Mesenchymal stem cell (in vitro differentiated cells and primary cell): ENCODE data around the gene TMC4.

Experiments
- DNase-seq: peaks from one replicate; pipeline ENCODE4 v3.0.0-alpha.2; 2013
- H2AFZ ChIP-seq: one replicate; pipeline ENCODE4 v1.6.1; 2013; ENCODE audit warnings: low read depth, mild to moderate bottlenecking, control low read depth, inconsistent platforms, low read length, moderate library complexity
- H2AK5ac ChIP-seq: 2 replicates; pipeline ENCODE4 v1.6.1; 2013; ENCODE audit warnings: low read length, moderate library complexity, mild to moderate bottlenecking, inconsistent platforms; ENCODE audit not compliant: severe bottlenecking
- H2BK120ac ChIP-seq: one replicate; pipeline ENCODE4 v1.6.1; 2013; ENCODE audit warnings: low read depth, mild to moderate bottlenecking, inconsistent platforms, low read length, moderate library complexity
- H2BK12ac ChIP-seq, 2 experiments: one replicate each; pipeline ENCODE4 v1.6.1; 2013; ENCODE audit warnings: inconsistent platforms in 2 of 2, low read length in 2 of 2, mild to moderate bottlenecking in 2 of 2, moderate library complexity in 2 of 2, control low read depth in 1 of 2
- H2BK15ac ChIP-seq: one replicate; pipeline ENCODE4 v1.6.1; 2013; ENCODE audit warnings: mild to moderate bottlenecking, low read depth, inconsistent platforms; ENCODE audit not compliant: poor library complexity, severe bottlenecking
- H2BK5ac ChIP-seq: 2 replicates; pipeline ENCODE4 v1.6.1; 2013; ENCODE audit warnings: low read depth, mild to moderate bottlenecking, low read length, control low read depth, inconsistent platforms; ENCODE audit not compliant: poor library complexity, severe bottlenecking
- H3K14ac ChIP-seq, 2 experiments: one replicate each; pipeline ENCODE4 v1.6.1; 2013; ENCODE audit warnings: inconsistent platforms in 2 of 2, low read length in 2 of 2, control low read depth in 1 of 2, mild to moderate bottlenecking in 1 of 2, moderate library complexity in 1 of 2
- H3K18ac ChIP-seq, 2 experiments: one replicate each; pipeline ENCODE4 v1.6.1; 2013; ENCODE audit warnings: inconsistent platforms in 2 of 2, low read length in 2 of 2, control low read depth in 1 of 2, low read depth in 1 of 2, mild to moderate bottlenecking in 1 of 2
- H3K23ac ChIP-seq, 2 experiments: one replicate each; pipeline ENCODE4 v1.6.1; 2013; ENCODE audit warnings: inconsistent platforms in 2 of 2, low read length in 2 of 2, mild to moderate bottlenecking in 2 of 2, moderate library complexity in 2 of 2, control low read depth in 1 of 2
- H3K27ac ChIP-seq: 2 replicates; pipeline ENCODE4 v1.5.1; 2013; ENCODE audit warnings: mild to moderate bottlenecking, moderate library complexity, low read length, control low read depth, inconsistent platforms; ENCODE audit not compliant: poor library complexity, severe bottlenecking
- H3K27me3 ChIP-seq, 2 experiments: 2 replicates each; pipeline versions ENCODE4 v1.6.1 to v1.7.0; 2013; ENCODE audit warnings: low read length in 2 of 2, mild to moderate bottlenecking in 2 of 2, moderate library complexity in 2 of 2, control low read depth in 1 of 2, inconsistent platforms in 1 of 2; ENCODE audit not compliant: control insufficient read depth in 1 of 2, insufficient read depth in 1 of 2
- H3K36me3 ChIP-seq, 2 experiments: 2 replicates each; pipeline versions ENCODE4 v1.6.1 to v1.7.0; 2013; ENCODE audit warnings: low read length in 2 of 2, control low read depth in 1 of 2, inconsistent platforms in 1 of 2, low read depth in 1 of 2, mild to moderate bottlenecking in 1 of 2; ENCODE audit not compliant: insufficient read depth in 2 of 2, control insufficient read depth in 1 of 2
- H3K4ac ChIP-seq, 2 experiments: one replicate each; pipeline ENCODE4 v1.6.1; 2013; ENCODE audit warnings: inconsistent platforms in 2 of 2, low read length in 2 of 2, mild to moderate bottlenecking in 2 of 2, moderate library complexity in 2 of 2, control low read depth in 1 of 2, low read depth in 1 of 2
- H3K4me1 ChIP-seq: 2 replicates; pipeline ENCODE4 v1.6.1; 2013; ENCODE audit warnings: low read depth, low read length, control low read depth; ENCODE audit not compliant: control insufficient read depth, insufficient read depth
- H3K4me2 ChIP-seq: 2 replicates; pipeline ENCODE4 v1.6.1; 2013; ENCODE audit warnings: low read length, mild to moderate bottlenecking, inconsistent platforms; ENCODE audit not compliant: poor library complexity, severe bottlenecking
- H3K4me3 ChIP-seq, 2 experiments: 2 replicates each; pipeline versions ENCODE4 v1.5.1 to v1.7.0; 2013; ENCODE audit warnings: low read length in 2 of 2, mild to moderate bottlenecking in 2 of 2, control low read depth in 1 of 2, low read depth in 1 of 2; ENCODE audit not compliant: insufficient read depth in 1 of 2
- H3K79me1 ChIP-seq: replicated peaks from 2 replicates; pipeline ENCODE4 v1.6.1; 2013; ENCODE audit warnings: mild to moderate bottlenecking, control low read depth, low read length, inconsistent platforms; ENCODE audit not compliant: poor library complexity, severe bottlenecking
- H3K9ac ChIP-seq: 2 replicates; pipeline ENCODE4 v1.7.0; 2013; ENCODE audit warnings: mild to moderate bottlenecking, low read length, moderate library complexity
- H3K9me3 ChIP-seq: 2 replicates; pipeline ENCODE4 v1.7.0; 2013; ENCODE audit warnings: mild to moderate bottlenecking, low read length; ENCODE audit not compliant: control insufficient read depth
- H4K8ac ChIP-seq: one replicate; pipeline ENCODE4 v1.6.1; 2013; ENCODE audit warnings: inconsistent platforms, mild to moderate bottlenecking, low read length, moderate library complexity
- H4K91ac ChIP-seq: one replicate; pipeline ENCODE4 v1.6.1; 2013; ENCODE audit warnings: mild to moderate bottlenecking, low read length, inconsistent platforms
- WGBS: methylation state at CpG from one replicate; pipeline ENCODE4 v1.1.7; 2013; ENCODE audit warnings: mixed read lengths; 5-methylcytosine and 5-hydroxymethylcytosine counted together

Gene TMC4

GRCh38 chr19:54124393-54124792 is 48.6 kb downstream of the TMC4 start:
- Histone ChIP-seq H2BK120ac (no peak overlapping the region), H3K9me3 (no peaks in the 10 kb centered on the region), H3K23ac (no peak overlapping the region), H3K27ac (no peak overlapping the region), H3K4me3 (no peak overlapping the region), H3K18ac (no peak overlapping the region), H4K91ac (no peak overlapping the region), H3K36me3 (peaks cover 86 to 100% of the 10 kb centered on the region in 2 experiments), H2BK15ac (no peak overlapping the region), H2BK5ac (no peak overlapping the region), H3K4me2 (no peak overlapping the region), H3K79me1 (peaks cover 22% of the 10 kb centered on the region), H4K8ac (no peak overlapping the region), H2AFZ (no peak overlapping the region), H2BK12ac (no peak overlapping the region), H3K4me1 (no peaks in the 10 kb centered on the region), H3K27me3 (no peaks in the 10 kb centered on the region), H3K9ac (no peak overlapping the region), H3K14ac (no peak overlapping the region), H2AK5ac (no peak overlapping the region), H3K4ac (no peak overlapping the region)
- no peak for DNase-seq
- 98% methylated on average over 19 of the region's 19 CpGs for WGBS

DNA sequence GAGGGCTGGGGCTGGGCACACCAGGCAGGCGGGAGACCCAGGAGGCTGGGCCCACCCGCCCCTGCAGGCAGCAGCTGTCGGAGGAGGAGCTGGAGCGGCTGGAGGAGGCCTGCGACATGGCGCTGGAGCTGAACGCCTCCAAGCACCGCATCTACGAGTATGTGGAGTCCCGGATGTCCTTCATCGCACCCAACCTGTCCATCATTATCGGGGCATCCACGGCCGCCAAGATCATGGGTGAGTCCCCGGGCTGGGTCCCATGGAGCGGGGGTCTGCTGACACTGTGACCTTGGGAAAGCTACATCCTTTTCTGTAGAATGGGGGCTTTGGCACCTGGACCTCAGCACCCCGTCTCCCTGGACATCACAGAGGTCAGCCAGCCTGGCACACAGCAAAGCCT is 49.3 kb downstream of the TMC4 start:
- Histone ChIP-seq H3K4me1 (no peaks in the 10 kb centered on the region), H2BK120ac (no peak overlapping the region), H2BK15ac (no peak overlapping the region), H3K27ac (no peak overlapping the region), H4K91ac (no peak overlapping the region), H3K4me2 (no peak overlapping the region), H3K14ac (no peak overlapping the region), H2BK5ac (no peak overlapping the region), H3K23ac (no peak overlapping the region), H3K4ac (no peak overlapping the region), H3K36me3 (peaks cover 85 to 94% of the 10 kb centered on the region in 2 experiments), H2BK12ac (no peak overlapping the region), H3K18ac (no peak overlapping the region), H4K8ac (no peak overlapping the region), H3K79me1 (peaks cover 22% of the 10 kb centered on the region), H3K27me3 (no peaks in the 10 kb centered on the region), H3K4me3 (no peak overlapping the region), H2AK5ac (no peak overlapping the region), H3K9ac (no peak overlapping the region), H2AFZ (no peak overlapping the region), H3K9me3 (no peaks in the 10 kb centered on the region)
- DNase-seq = no peak
- WGBS = 97% methylated on average over 17 of the region's 17 CpGs

- H3K9ac ChIP-seq = no peak overlapping the region
- no peak overlapping the region for H2BK15ac ChIP-seq
- H2BK120ac ChIP-seq = no peak overlapping the region
- peaks cover 39% of the 10 kb centered on the region for H3K79me1 ChIP-seq
- H2AK5ac ChIP-seq = no peak overlapping the region
- H3K36me3 ChIP-seq = peaks cover 77 to 78% of the 10 kb centered on the region in 2 experiments
- H3K4me1 ChIP-seq = peaks cover 7% of the 10 kb centered on the region
- H2BK12ac ChIP-seq = no peak overlapping the region
- no peak overlapping the region for H2AFZ ChIP-seq
- H3K4me2 ChIP-seq = no peak overlapping the region
- no peak overlapping the region for H3K14ac ChIP-seq
- H3K4me3 ChIP-seq = no peak overlapping the region
- no peak overlapping the region for H3K23ac ChIP-seq
- H4K8ac ChIP-seq = no peak overlapping the region
- H2BK5ac ChIP-seq = no peak overlapping the region
- H3K18ac ChIP-seq = no peak overlapping the region
- 98% methylated on average over 10 of the region's 10 CpGs for WGBS
- no peaks in the 10 kb centered on the region for H3K9me3 ChIP-seq
- no peak overlapping the region for H3K4ac ChIP-seq
- H4K91ac ChIP-seq = no peak overlapping the region
- H3K27ac ChIP-seq = no peak overlapping the region
- DNase-seq = no peak
- H3K27me3 ChIP-seq = no peaks in the 10 kb centered on the region
Observed at GRCh38 chr19:54121259-54121658, 51.7 kb downstream of the TMC4 start.

- Histone ChIP-seq H2AFZ (peak within 1 kb of the TSS; percentile 74), H3K4me2 (peak within 1 kb of the TSS; percentile 93), H4K8ac (peak within 1 kb of the TSS; percentile 93), H2BK12ac (peak within 1 kb of the TSS; percentile 20 to 79), H3K4ac (peak within 1 kb of the TSS; percentile 66 to 82), H3K27me3 (no peaks in the 10 kb centered on the region), H2BK5ac (peak within 1 kb of the TSS; percentile 92), H3K18ac (peak within 1 kb of the TSS; percentile 95 to 96), H3K9me3 (no peaks in the 10 kb centered on the region), H3K79me1 (peaks cover 47% of the 10 kb centered on the region), H3K23ac (no peak within 1 kb of the TSS), H3K4me3 (peak within 1 kb of the TSS; percentile 71 to 92), H3K36me3 (peaks cover 33 to 35% of the 10 kb centered on the region in 2 experiments), H2BK15ac (peak within 1 kb of the TSS; percentile 29), H3K4me1 (peaks cover 17% of the 10 kb centered on the region), H3K27ac (peak within 1 kb of the TSS; percentile 88), H3K14ac (peak within 1 kb of the TSS in 1 of 2 experiments; percentile 89), H3K9ac (peak within 1 kb of the TSS; percentile 93), H2BK120ac (peak within 1 kb of the TSS; percentile 23), H2AK5ac (peak within 1 kb of the TSS; percentile 34), H4K91ac (peak within 1 kb of the TSS; percentile 91)
- under 1% methylated on average over 60 of the region's 60 CpGs for WGBS
- DNase-seq = peak; percentile 99
Observed at GRCh38 chr19:54115109-54116063, 57.6 kb downstream of the TMC4 start, which contains the start of the genes PRPF31 and TFPT. Gene PRPF31 (plus strand): TSS chr19:54115754. CDS start chr19:54118279, 2,525 bp downstream. Gene TFPT (minus strand): TSS chr19:54115657. CDS start chr19:54115269, 388 bp downstream.
